HEK293T (cell line): Measurements from ENCODE around the gene S1PR4.

Experiments used
- ARNT ChIP-seq: fragments of 450-650 bp; IDR thresholded peaks from 2 replicates; pipeline ENCODE4 v1.6.1; 2017; ENCODE audit warnings: mild to moderate bottlenecking
- BHLHE40 ChIP-seq: fragments of 450-650 bp; IDR thresholded peaks from 2 replicates; pipeline ENCODE4 v1.6.1; 2016; ENCODE audit warnings: mild to moderate bottlenecking, moderate library complexity, borderline replicate concordance
- ELF4 ChIP-seq: fragments of 450-650 bp; IDR thresholded peaks from 2 replicates; pipeline ENCODE4 v1.6.1; 2017; ENCODE audit warnings: antibody characterized with exemption
- FOXA1 ChIP-seq: fragments of 450-650 bp; IDR thresholded peaks from 2 replicates; pipeline ENCODE4 v1.6.1; 2016; ENCODE audit warnings: mild to moderate bottlenecking
- FOXK2 ChIP-seq: fragments of 450-650 bp; IDR thresholded peaks from 2 replicates; pipeline ENCODE4 v1.6.1; 2016; ENCODE audit warnings: mild to moderate bottlenecking
- FOXM1 ChIP-seq: fragments of 450-650 bp; IDR thresholded peaks from 2 replicates; pipeline ENCODE4 v1.6.1; 2017; ENCODE audit warnings: mild to moderate bottlenecking, borderline replicate concordance
- LEF1 ChIP-seq: fragments of 450-650 bp; IDR thresholded peaks from 2 replicates; pipeline ENCODE4 v1.6.1; 2017; ENCODE audit warnings: mild to moderate bottlenecking, borderline replicate concordance
- NFRKB ChIP-seq: fragments of 450-650 bp; IDR thresholded peaks from 2 replicates; pipeline ENCODE4 v1.6.1; 2016; ENCODE audit warnings: mild to moderate bottlenecking, moderate library complexity
- ZNF384 ChIP-seq: fragments of 450-650 bp; IDR thresholded peaks from 2 replicates; pipeline ENCODE4 v1.6.1; 2016
- TF ChIP-seq, protein P1 (sequence below): fragments of 450-650 bp; IDR thresholded peaks from 2 replicates; pipeline ENCODE4 v1.6.1; 2016

DNA sequence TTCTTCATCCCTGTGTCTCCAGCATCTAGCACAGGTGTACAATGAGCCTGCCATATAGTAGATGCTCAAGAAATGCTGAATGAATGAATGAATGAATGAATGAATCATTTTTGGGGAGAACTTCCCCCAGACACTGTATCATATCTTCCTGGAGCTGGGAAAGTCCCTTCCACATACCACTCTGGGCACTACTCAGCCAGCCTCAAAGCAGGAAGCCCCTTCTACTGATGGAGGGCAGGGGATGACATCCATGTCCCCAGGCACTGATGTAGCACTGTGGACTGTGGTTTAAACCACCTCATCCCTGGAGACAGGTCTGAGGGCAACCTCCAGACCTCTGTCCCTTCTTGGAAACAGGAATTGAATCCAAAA, 37.9 kb upstream of the S1PR4 start:
- TF ChIP-seq FOXM1 (no peak), FOXK2 (no peak), ZNF384 (no peak), ELF4 (no peak), FOXA1 (no peak), ARNT (no peak), NFRKB (no peak), LEF1 (no peak), BHLHE40 (no peak)
- TF ChIP-seq, protein P1, sequence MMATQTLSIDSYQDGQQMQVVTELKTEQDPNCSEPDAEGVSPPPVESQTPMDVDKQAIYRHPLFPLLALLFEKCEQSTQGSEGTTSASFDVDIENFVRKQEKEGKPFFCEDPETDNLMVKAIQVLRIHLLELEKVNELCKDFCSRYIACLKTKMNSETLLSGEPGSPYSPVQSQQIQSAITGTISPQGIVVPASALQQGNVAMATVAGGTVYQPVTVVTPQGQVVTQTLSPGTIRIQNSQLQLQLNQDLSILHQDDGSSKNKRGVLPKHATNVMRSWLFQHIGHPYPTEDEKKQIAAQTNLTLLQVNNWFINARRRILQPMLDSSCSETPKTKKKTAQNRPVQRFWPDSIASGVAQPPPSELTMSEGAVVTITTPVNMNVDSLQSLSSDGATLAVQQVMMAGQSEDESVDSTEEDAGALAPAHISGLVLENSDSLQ: no peak
